Measurements from ENCODE around the gene KIN. TPM values are rescaled to one million over a fixed set of nuclear protein-coding genes. Genes with fewer than 3 reads are reported as not detected.
"Not testable (repeated sequence)": the region's sequence is repeated elsewhere in the genome, so short reads cannot be mapped to it uniquely, and the experiment has no call there.

KIN gene
- polyA plus RNA-seq, 3 donors: 4.0 to 8.1 (median 5.5) TPM

DNA sequence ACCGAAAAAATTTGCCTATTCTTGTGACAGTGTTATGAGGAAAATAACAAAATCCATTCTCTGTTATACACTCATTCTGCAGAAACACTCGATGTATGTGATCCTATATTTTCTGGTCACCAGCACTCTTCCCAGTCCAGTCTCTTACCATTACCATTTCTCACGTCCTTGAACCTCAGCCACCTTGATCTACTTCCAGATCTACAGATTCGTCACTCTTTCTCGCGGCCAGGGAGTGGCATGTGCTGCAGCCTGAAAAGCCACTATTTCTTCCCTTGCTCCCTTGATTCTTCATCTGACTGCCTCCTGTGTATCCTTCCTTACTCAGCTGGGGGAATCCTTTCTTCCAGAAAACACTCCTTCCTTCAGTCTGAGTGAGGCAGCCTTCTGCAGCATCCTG lies 16.4 kb upstream of the KIN start:
- no peak overlapping the region for H3K27ac ChIP-seq (ENCODE audit: low read depth, low read length)
- 55 to 97% (median 95%) methylated on average over 6 of the region's 6 CpGs for WGBS, 3 donors

DNA sequence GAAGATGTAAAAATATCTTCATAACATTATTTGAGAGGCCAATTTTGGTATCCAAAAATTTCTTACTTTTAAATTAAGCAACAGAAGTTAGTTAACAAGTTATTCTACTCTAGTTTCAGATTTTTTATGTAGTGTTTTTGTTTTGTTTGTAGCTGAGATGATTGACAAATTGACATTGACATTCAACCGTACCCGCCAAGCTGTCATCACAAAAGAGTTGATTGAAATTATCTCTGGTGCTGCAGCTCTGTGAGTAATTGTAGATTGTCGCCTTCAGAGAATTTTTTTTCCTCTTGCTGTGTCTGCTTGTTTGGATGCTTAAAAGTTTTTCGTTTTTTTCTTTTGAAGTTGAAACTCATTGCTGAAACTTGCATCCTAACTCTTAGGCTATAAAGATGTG lies 14.8 kb upstream of the KIN start:
- H3K27ac ChIP-seq (ENCODE audit: low read depth, low read length): no peak overlapping the region
- WGBS, 3 donors: 90 to 95% (median 91%) methylated on average over 4 of the region's 4 CpGs

DNA sequence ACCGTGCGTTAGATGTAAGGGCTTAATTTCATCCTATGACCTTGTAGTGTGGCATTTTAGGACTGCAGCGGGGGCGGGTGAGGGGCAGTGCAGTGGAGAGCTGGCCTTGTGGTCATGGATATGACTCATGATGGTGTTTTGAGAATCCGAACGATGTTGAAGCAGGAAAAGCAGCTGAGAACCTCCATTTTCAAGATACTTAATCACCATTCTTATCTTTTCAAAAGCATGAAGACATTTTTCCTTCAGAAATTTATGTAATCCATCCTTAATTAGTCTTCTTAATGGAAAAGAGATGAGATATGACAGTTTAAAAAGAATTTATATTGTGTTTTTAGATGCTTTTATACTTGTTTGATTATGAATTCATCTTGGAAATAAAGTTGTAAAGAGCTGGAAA lies 9.8 kb upstream of the KIN start:
- 58 to 72% (median 70%) methylated on average over 6 of the region's 6 CpGs for WGBS, 3 donors
- H3K27ac ChIP-seq (ENCODE audit: low read depth, low read length): no peak overlapping the region

DNA sequence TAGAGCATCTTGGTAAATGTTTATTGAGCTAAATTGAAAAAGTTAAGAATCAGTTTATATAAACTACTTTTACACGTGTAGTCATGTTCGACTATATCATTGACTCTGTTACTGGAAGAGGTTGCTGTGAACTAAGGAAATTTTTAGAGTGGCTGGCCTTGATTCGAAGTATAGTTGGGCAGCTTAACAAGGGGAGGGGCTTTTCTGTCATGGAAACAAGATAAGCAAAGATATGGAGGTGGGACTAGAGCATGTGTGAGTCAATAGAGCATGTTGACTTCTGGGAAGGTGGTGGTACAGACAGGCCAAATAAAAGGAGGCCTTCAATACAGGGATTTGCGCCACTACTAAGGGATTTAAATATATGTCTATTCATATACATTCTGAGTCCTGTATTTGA lies 7.8 kb upstream of the KIN start:
- H3K27ac ChIP-seq (ENCODE audit: low read depth, low read length): no peak overlapping the region
- WGBS, 3 donors: 22 to 76% (median 75%) methylated on average over 4 of the region's 4 CpGs

DNA sequence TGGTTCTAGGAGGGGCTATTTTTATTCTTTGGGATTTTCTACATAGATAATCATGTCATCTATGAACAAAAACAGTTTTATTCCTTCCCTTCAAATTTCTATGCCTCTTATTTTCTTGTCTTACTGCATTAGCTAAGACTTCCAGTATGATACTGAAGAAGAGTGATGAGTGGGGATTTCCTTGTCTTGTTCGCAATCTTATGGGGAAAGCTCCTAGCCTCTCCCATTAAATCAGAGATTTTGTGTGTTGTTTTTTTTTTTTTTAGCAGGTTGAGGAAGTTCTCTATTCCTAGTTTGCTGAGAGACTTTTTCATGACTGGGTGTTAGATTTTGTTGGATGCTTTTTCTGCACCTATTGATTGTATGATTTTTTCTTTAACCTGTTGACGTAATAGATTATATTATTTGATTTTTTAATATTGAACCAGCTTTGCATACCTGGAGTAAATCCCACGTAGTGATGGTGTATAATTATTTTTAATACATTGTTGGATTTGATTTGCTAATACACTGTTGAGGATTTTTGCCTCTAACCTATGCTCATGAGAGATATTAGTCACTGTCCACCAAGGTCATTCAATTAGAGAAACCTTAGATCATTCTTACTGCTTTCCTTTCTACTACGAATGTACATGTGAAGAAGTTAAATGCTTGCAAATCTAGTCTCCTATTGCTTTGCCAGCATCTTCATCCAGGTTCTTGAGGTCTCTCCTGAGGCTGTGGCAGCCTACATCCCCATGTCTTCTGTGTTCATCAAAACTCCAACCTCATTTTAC lies 6.6 kb upstream of the KIN start:
- 50 to 86% (median 84%) methylated on average over 4 of the region's 4 CpGs for WGBS, 3 donors
- H3K27ac ChIP-seq (ENCODE audit: low read depth, low read length): no peak overlapping the region

DNA sequence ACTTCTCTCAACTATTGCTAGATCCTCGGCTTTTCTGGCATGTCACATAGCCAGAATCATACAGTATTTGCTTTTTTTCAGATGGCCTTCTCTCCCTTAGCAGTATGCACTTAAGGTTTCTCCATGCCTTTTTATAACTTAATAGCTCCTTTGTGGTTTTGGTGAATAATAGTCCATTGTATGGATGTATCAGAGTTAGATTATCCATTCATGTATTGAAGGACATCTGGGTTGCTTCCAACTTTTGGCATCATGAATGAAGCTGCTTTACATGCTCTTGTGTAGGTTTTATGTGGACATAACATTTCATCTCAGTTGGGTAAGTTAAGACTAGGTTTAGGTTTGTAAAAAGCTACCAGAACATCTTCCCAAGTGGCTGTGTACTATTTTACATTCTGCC lies 4.7 kb upstream of the KIN start:
- WGBS, 3 donors: 34 to 85% (median 81%) methylated on average over 1 of the region's 1 CpG
- no peak overlapping the region for H3K27ac ChIP-seq (ENCODE audit: low read depth, low read length)

DNA sequence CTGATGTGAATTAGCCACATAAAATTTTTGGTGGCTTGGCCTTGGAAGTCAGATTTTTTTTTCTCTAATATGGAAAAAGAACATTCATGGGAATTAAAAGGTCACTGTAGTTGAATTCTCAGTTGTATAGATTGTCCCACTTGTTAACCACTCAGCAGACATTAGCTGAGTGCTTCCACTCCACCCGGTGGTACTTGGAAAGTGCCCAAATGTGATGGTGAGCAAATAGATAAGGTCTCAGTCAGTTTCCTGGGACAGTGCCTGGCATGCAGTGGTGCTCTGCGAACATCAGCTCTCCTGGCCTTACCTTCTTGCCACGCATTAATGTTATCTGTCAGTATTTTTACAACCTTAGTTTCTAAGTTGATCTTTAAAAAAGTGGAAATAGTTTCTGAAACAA lies 1.6 kb upstream of the KIN start:
- WGBS, 3 donors: 17 to 40% (median 39%) methylated on average over 3 of the region's 3 CpGs
- H3K27ac ChIP-seq (ENCODE audit: low read depth, low read length): no peak overlapping the region

DNA sequence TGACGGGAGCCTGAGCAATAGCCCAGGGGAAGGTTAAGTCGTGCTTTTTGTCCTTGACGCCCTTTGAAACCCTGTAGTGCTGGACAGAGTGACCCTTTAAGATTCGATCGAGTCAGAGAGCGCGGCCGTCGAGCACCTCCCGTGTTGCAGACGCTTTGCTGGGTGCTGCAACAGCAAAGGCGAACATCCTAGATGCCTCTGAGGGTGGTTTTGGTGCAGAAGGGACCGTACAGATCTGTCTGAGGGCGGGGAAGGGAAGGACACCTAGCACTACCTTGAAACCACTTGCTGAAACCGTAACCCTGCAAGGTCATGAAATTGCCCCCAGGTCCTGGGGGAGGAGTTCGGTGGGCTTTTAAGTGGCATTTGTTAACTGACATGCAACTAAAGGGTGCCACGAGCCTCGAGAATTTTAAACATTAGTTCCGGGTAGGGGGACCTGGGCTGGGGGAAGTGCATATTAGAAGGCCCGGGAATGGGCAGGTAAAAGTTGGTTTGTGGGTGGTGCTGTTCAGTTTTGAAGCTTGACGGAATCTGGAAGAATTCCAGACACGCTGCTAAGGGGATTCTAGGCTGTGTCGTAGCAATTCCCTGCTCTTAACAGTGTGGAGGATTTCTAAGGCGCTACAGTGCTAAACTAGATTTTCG lies 970 bp upstream of the KIN start:
- H3K27ac ChIP-seq (ENCODE audit: low read depth, low read length): no peak overlapping the region
- 1 to 4% (median 3%) methylated on average over 25 of the region's 25 CpGs for WGBS, 3 donors

DNA sequence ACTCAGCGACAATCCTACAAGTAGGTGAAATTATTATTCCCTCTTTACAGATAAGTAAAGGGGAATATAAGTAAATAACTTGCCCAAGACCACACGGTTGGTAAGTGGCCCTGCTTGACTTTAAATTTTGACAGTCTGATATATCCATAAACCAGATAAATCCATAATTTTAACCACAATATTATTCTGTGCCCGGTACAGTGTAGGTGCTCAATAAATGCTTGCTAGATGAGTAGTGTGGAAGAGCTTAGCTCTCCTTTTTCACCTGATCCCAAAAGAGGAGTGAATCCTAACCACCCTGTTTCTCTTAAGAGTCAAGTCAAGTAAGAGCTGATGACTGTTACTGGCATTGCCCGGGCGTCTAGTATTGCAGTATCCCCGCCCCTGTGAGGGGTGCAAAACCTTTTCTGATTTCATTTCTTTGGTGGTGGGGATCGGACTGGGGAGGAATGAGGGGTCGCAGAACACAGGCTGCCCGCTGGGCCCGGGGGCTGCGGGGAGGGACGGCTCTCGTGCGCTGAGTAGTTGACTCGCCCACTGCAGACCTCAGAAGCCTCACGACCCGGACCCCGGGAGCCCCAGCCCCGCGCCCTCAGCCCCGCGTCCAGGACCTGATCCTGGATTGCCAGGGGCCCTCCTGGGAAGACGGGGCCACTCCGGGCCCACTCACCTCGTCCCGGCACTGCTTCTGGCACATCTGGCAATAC lies 490 bp downstream of the KIN start:
- WGBS, 3 donors: 1 to 3% (median 2%) methylated on average over 16 to 26 of the region's 26 CpGs

DNA sequence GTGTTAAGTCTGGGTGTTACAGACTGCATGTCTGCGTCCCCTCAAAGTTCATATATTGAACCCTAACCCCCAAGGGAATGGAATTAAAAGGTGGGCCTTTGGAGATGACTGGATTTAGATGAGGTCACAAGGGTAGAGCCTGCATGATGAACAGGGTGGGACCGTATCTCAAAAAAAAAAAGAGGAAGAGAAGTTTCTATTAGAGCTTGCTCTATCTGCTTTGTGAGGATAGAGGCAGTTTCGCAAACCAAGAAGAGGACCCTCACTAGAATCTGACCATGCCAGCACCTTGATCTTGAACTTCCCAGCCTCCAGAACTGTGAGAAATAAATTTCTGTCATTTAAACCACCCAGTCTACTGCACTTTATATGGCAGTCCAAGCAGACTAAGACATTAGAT lies 1.4 kb downstream of the KIN start:
- WGBS, 3 donors: 63 to 85% (median 68%) methylated on average over 3 of the region's 3 CpGs
- H3K27ac ChIP-seq (ENCODE audit: low read depth, low read length): no peak overlapping the region

More for the DNA sequence above, 490 bp downstream of the KIN start:
- no peak overlapping the region for H3K27ac ChIP-seq (ENCODE audit: low read depth, low read length)

DNA sequence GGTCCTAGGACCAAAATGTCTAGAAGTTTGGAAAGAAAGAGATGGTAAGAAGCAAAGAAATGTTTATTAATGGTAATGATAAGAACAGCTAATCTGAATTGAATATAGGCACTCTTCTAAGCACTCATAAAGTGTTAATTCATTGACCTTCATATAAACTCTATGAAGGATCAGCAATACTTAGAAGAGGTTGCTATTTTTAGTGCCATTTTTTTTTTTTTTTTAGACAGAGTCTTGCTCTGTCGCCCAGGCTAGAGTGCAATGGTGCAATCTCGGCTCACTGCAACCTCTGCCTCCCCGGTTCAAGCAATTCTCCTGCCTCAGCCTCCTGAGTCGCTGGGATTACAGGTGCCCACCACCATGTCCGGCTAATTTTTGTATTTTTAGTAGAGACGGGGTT lies 5.6 kb downstream of the KIN start:
- not testable (repeated sequence) for H3K27ac ChIP-seq (ENCODE audit: low read depth, low read length)
- WGBS, 3 donors: 80 to 88% (median 83%) methylated on average over 6 of the region's 6 CpGs

DNA sequence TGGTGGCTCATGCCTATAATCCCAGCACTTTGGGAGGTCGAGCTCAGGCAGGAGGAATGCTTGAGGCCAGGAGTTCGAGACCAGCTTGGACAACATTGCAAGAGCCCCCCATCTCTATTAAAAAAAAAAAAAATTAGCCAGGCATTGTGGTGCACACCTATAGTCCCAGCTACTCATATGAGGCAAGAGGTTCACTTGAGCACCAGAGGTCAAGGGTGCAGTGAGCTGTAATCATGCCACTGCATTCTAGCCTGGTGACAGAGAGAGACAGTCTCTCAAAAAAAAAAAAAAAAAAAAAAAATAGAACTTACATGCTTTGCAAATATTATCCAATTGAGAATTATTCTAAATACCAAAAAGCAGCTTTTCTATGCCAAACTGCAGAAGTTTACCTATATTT lies 11.0 kb downstream of the KIN start:
- no peak overlapping the region for H3K27ac ChIP-seq (ENCODE audit: low read depth, low read length)
- WGBS, 3 donors: 97 to 100% (median 99%) methylated on average over 2 of the region's 2 CpGs

DNA sequence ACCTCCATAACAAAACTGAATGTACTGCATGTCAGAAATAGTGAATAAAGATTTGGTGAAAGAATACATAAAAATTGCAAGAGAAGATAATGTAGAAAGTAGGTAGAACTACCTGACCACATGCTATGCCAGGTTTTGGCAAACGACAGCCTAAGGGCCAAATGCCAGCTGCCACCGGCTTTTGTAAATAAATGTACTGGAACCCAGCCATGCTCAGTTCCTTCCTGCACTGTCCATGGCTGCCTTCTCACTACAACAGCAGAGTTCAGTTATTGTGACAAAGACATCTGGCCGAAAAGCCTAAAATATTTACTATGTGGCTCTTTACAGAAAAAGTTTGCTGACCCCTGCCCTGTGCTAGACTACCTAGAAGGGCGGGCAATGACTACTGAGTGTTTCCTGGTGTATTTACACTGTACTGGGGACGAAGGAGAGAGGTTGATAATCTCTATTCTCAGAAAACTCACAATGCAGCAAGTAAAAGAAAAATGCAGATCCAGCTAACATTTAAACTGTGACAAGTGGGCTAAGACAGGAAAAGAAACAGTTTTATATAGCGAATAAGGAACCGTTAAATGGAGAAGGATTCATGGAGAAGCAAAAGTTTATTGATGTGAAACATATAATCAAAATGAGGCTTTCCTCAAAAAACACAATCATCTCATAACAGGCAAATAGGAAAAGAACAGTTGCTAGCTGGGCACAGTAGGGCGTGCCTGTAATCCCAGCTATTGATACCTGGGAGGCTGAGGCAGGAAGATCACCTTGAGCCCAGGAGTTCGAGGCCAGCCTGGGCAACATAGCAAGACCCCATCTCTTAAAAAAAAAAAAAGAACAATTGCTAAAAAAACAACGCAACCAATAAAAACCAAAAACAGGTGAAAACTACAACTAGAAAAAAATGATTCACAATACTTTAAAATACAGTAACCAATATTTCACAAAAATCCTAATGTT lies 13.7 kb downstream of the KIN start:
- no peak overlapping the region for H3K27ac ChIP-seq (ENCODE audit: low read depth, low read length)
- WGBS, 3 donors: 45 to 66% (median 57%) methylated on average over 10 of the region's 10 CpGs

DNA sequence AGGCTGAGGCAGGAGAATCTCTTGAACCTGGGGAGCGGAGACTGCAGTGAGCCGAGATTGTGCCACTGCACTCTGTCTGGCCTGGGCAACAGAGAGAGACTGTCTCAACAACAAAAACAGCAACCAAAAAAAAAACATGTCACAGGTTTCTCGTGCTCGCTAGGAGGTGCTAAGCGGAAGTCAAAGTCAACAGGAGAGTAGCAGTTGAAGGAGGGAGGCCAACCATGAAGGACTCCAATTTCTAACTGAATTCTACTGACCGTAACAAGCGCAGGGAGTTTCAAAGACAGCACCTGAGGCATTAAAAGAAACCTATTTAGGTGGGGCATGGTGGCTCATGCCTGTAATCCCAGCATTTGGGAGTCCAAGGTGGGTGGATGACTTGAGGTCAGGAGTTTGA lies 19.4 kb downstream of the KIN start:
- no peak overlapping the region for H3K27ac ChIP-seq (ENCODE audit: low read depth, low read length)
- 96 to 98% (median 97%) methylated on average over 7 of the region's 7 CpGs for WGBS, 3 donors

DNA sequence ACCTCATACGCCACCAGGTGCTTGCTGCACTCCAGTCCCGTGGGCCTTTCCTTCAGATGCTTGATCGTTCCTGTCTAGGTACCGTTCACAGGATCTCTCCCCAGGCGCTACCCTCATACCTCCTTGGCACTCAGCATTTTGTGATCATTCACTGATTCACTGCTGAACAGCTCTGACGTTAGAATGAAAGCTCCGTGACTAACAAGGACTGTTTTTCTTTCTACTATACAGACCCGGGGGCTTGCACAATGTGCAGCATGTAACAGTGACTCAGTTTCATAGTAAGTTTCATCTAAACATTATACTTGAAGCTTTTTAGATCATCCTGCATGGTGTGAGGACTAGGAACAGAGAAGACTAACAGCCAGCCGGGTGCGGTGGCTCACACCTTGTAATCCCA lies 20.6 kb downstream of the KIN start:
- WGBS, 3 donors: 92 to 95% (median 95%) methylated on average over 10 of the region's 10 CpGs
- no peak overlapping the region for H3K27ac ChIP-seq (ENCODE audit: low read depth, low read length)

DNA sequence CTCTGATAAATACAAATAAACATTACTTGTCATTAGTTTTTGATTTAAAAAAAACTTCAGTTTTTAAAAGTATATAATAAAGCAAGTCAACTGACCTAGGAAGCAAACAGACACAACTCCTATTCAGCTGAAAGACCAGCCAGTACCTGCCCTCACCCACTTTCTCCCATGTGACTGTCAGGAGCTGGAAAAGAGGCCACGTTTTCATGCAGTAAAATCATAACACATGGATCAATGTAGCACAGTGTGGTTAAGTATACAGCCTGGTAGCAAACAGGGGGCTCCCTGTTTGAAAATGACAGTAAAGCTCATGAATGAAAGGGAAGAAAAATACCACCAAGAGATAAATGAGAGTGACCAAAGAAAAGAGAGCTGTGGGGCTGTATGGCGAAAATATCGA lies 21.6 kb downstream of the KIN start:
- no peak overlapping the region for H3K27ac ChIP-seq (ENCODE audit: low read depth, low read length)
- 84 to 89% (median 87%) methylated on average over 3 of the region's 3 CpGs for WGBS, 3 donors

DNA sequence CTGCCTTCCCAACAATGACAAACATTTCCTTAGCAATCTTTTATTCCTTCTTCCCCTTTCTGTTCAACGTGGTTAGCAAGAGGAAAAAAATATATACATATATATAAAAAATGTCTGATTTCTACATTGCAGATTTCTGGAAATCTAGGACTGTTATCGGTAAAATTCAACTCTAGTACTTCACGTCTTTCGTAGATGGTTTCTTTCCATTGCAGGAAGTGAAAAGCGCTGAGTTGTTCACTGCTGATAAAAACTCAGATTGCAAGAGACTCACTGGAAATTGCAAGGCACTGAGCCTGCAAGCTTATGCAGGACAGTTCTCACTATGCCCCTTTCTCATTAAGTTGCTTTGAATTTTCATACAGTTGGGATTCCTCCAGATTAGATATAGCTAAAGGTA lies 23.9 kb downstream of the KIN start:
- WGBS, 3 donors: 49 to 76% (median 62%) methylated on average over 5 of the region's 5 CpGs
- H3K27ac ChIP-seq (ENCODE audit: low read depth, low read length): no peak overlapping the region

DNA sequence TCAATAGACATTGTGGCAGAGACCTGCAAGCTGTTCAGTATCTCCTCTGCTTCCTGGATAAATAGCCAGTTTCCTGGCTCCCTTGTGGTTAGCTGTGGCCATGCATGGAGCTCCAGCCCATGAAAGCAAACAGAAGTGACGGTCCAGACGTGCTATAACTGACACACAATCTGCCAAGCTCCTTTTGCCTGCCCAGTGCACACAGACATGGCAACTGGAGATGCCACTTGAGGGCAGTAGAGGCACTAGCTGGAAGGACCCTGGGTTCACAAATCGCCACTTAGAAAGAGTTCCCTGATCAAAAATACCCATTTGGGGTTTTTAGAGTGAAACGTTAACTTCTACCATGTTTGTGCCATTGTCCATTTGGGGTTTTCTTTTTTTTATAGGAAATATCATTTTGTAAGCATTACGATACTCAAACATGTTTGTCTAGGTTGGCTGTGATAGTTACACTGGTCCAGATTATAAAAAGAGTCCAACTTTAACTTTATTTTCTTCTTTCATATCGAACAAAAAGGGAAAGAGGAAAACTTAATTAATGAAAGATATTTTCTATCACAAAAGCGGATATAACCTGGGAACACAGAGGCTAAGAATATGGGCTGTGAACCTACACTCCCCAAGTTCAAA lies 31.3 kb downstream of the KIN start:
- H3K27ac ChIP-seq (ENCODE audit: low read depth, low read length): no peak overlapping the region
- 49 to 66% (median 62%) methylated on average over 7 of the region's 7 CpGs for WGBS, 3 donors

Measured in adipose tissue (tissue), 3 donors.